HG03432 (cell line): ENCODE measurements around the gene PTPRCAP.
A peak's percentile ranks its signal among the peaks of the same experiment; 100 is the strongest.
"Not testable (repeated sequence)": the region's sequence is repeated elsewhere in the genome, so short reads cannot be mapped to it uniquely, and the experiment has no call there.

Experiments
- ATAC-seq: cut with Tn5 transposase; IDR thresholded peaks from one replicate; pipeline ENCODE4 v1.9.1; 2021; ENCODE audit warnings: mild to moderate bottlenecking, moderate library complexity; ENCODE audit not compliant: unreplicated experiment

The PTPRCAP gene

DNA sequence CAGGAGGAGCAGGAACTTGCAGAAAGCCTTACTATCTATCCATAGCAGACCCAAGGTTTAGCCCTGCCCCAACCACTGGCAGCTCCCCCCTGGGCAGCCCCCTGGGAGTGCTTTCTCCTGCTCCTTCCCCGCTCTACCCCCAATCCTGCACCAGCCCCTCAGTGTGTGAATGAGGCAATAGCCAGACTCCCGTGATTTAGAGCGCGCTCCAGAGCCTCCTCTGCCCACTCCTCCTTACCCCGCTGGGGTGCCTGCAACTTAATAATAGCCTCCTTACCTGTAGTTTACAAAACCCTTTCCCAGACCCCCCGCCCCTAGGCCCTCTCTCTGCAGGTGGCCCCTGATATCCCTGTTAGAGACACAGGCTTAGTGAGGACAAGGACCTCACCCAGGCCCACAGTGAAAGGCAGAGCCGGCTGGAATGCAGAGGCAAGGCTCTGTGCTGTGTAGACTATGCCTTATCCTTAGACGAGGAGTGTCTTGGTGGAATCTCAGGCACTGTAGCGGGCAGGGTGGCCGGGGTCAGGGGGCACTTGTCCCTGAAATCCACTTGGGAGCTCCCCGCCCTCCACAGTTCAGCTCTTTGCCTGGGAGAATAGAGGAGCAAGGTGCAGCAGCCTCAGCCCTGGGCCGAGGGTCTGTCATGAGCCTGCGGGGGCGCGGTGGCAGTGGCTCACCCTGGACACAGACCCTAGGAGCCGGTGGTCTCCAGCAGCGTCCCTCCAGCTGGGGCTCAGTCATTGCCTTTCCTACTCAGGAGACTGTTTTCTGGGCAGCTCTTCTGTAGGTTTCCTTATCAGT lies 26.3 kb downstream of the PTPRCAP start:
- no peak for ATAC-seq

DNA sequence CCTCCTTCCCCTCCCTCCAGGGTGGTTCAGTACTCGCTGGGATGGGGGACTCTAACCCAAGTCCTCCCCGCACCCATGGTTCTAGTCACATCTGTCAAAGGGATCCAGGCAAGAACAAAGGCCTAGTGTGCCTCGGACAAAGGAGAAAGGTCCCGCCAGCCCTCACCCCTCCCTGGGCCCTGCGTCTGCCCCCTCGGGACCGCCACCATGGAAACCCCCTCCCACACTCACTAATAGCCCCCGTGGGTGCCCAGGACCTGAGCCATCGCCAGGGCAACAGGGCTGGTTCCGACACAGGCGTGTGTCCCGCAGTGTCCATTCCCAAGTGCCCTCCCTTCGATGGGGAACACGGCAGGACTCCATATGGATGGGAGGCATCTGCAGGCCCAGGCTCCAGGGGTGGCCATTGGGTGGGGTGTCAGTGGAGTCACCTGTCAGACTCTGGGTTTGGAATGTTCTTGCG lies 27.1 kb downstream of the PTPRCAP start:
- ATAC-seq, result no peak

DNA sequence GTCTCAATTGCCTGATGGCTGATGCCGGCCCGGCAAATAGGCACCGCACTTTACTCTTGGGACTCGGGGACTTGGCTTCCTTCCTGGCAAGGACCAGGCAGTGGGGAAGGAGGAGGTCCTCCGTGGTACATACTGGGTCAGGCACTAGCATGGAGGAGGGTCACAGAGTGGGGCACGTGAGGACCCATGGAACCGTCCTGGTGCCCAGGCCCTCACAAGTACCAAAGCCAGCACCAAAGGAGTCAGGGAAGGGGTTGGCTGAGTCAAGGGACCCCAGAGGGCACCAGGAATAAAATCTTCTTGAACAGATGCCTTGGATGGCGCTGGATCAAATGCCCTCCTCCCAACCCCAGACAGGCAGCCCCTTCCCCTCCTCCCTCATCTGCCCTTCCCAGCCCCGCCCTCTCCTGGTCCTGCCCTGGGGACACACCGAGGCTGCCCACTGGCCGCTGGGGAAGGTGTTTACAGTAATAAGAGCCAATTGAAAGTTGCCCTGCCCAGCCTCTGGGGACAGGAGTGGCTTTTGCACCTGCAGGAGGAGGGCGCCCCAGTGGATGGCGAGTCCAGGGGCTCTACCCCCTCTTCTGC lies 27.6 kb downstream of the PTPRCAP start:
- no peak for ATAC-seq

DNA sequence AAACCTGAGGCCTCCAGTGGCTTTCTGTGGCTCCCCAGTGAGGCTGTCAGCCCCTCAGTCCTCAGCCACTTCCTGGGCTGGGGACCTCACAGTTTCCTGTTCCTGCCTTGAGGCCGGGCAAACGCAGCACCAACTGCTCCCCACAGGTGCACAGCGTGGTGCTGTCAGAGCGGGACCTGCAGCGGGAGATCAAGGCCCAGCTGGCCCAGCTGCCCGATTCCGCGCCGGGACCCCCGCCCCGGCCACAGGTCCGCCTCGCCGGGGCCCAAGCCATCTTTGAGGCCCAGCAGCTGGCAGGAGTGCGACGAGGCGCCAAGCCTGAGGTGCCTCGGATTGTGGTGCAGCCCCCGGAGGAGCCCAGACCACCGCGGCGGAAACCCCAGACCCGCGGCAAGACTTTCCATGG lies 28.2 kb downstream of the PTPRCAP start:
- ATAC-seq, result peak; percentile 47

DNA sequence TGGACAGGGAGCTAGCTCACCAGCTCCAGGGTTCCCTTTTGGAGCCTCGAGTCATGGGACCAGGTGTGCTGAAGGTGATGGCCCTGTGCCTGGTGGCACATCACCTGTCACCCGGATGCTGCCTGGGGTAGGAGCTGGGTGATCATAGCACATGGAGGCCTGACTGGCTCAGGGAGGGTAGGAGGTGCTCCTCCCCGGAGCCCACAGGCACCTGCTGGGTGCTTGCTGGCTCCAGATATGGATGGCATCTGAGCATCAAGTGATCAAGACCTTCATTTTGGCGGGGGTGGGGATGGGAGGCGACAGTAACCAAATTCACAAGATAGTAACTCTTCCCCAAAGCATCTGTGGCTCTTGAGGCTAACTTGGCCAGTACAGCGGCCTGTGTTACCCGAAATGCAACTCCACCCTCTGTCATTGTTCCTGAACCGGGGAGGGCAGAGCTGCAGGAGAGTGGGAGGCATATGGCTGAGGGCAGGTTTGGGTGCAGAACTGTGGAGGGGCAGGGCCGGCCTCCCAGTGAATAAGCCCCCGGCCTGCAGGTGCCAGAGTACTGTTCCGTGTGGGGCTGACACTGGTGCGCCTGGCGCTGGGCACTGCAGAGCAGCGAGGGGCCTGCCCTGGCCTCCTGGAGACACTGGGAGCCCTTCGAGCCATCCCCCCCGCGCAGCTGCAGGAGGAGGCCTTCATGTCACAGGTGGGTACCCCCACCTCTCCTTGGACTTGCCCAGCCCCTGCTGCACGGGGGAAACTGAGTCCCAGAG lies 28.9 kb downstream of the PTPRCAP start:
- peak; percentile 4 for ATAC-seq

DNA sequence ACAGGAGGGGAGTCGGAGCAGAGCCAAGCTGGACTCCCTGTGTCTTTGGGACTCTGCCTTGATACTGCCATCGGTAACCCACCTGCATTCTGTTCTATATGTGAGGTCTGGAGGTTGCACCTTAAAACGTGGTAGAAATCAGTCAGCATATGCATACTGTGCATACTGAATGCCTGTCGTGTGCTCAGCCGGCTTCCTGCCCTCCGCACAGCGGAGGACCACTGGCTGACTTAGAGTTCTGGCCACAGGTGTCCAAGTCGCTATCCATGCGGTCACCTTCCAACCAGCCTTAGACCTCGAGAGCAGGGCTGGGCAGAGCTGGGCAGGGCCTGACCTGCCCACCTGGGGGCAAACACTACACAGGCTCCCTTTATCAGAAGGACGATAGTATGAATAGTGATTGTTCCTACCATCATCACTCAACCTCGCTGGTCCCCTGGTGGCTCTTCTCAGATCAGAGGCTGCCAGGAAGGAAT lies 29.8 kb downstream of the PTPRCAP start:
- ATAC-seq, result no peak

DNA sequence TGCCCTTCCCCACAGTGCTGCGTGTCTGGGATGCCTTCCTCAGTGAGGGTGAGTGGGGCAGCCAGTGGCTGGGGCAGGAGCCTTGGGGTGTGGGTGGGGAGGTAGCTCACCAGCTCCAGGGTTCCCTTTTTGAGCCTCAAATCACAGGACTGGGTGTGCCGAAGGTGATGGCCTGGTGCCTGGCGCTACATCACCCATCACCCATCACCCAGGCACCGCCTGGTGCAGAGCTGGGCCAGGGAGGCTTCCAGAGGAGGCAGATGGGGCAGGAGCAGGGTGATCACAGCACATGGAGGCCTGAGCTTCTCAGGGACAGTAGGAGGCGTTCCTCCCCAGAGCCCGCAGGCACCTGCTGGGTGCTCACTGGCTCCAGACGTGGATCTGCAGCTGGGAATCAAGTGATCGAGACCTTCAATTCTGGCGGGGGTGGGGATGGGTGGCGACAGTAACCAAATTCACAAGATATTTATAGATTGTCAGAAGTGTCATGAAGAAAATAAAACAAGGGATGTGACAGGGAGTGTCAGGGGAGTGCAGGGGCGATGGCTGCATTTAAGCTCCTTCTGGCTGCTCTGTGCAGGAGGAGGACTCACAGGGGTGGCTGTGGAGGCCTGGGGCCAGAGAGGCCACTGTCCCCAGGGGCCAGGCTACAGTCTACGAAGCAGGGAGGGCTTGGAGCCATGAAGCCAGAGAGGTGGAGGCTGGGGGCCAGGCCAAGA lies 30.4 kb downstream of the PTPRCAP start:
- ATAC-seq, result no peak

DNA sequence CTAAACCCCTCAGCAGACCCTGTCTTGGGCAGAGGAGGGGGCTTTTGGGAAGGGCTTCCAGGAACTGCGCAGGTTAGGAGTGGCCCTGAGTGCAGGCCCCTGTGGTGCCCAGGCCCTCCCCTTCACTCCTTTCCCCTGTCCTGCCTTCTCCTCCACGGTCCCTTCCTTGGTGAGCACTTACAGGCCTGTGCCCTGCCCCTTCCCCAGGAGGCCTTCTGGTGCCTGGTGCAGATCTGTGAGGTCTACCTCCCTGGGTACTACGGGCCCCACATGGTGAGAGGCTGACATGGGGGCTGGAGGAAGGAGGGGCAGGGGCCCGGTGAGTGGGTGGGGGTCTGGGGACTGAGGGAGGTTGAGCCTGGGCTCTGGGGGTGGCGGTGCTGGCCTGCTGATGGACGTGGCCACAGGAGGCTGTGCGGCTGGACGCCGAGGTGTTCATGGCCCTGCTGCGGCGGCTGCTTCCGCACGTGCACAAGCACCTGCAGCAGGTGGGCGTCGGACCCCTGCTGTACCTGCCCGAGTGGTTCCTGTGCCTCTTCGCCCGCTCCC lies 31.0 kb downstream of the PTPRCAP start:
- ATAC-seq, result no peak

DNA sequence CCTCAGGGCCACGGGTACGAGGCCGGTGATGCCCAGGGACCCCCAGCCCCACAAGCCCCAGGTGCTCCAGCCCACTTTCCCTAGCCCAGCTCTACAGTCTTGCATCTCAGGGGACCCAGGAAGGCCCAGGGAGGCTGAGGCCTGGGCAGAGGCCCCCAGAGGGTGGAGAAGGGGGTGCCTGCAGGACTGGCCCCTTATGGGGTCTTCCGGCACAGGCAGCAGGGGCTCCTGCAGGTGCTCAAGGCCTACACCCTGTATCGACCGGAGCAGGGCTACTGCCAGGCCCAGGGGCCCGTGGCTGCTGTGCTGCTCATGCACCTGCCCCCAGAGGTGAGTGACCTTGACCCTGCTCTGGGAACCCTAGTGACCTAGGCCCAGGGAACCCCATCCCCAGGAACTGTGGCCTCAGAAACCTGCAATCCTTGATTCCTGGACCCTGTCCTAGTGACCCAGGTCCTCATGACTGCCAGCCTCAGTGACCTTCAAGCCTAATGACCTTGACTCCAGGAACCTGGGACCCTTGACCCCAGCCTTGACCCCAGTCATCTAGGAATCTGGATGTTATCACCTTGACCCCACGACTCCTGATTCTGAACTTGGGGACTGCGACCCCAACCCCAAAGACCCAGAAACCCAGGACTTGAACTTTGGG lies 31.7 kb downstream of the PTPRCAP start:
- ATAC-seq, result no peak

DNA sequence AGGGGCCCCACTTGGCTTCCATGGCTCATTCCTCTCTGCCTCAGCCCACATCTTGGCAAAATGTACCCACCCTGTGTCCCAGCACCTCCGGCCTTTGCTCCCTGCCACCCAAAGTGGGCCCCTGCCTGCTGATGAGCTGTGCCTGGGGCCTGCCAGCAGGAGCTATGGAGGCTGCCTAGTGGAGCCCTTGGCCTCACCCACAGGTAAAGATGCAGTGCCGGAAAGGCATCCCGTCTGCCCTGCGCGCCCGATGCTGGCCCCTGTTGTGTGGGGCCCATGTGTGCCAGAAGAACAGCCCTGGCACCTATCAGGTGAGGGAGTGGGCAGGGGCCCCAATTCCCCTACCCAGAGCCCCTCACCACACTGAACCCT lies 32.3 kb downstream of the PTPRCAP start:
- ATAC-seq, result no peak

DNA sequence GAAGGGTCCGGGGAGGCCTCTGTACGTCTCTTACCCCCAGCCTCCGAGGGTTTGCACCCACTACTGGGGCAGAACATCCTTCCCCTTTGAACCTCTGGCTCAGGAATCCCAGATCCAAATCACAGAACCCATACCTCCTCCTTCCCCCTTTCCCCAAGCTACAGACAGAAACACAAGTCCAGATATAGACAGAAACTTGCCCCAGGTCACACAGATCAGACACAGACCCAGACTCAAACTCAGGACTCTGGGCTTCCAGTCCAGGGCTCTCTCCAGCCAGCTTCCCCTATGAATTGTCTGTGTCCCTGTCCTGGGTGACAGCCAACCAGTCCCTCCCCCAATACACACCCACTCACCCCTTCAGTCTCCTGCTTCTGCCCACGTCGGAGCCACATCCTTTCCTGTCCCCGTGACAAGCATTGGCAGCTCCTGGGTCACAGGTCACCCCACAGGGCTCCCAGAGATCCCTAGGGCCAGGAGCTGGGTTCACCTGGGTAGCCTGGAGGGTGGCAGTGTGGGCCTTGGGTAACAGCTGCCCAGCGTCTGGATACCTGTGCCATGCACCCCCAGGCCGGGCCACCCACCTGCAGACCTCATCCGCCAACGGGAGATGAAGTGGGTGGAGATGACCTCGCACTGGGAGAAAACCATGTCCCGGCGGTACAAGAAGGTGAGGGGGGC lies 32.8 kb downstream of the PTPRCAP start:
- ATAC-seq, result no peak

DNA sequence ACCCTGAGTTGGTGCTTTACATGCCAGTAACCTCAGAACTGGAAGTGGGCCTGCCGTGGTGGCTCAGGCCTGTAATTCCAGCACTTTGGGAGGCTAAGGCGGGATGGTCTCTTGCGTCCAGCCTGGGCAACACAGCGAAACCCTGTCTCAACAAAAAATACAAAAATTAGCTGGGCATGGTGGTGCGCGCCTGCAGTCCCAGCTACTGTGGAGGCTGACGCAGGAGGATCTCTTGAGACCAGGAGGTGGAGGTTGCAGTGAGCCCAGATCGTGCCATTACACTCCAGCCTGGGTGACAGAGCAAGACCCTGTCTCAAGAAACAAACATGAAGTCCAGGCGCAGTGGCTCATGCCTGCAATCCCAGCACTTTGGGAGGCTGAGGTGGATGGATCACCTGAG lies 34.4 kb downstream of the PTPRCAP start:
- ATAC-seq, result not testable (repeated sequence)

DNA sequence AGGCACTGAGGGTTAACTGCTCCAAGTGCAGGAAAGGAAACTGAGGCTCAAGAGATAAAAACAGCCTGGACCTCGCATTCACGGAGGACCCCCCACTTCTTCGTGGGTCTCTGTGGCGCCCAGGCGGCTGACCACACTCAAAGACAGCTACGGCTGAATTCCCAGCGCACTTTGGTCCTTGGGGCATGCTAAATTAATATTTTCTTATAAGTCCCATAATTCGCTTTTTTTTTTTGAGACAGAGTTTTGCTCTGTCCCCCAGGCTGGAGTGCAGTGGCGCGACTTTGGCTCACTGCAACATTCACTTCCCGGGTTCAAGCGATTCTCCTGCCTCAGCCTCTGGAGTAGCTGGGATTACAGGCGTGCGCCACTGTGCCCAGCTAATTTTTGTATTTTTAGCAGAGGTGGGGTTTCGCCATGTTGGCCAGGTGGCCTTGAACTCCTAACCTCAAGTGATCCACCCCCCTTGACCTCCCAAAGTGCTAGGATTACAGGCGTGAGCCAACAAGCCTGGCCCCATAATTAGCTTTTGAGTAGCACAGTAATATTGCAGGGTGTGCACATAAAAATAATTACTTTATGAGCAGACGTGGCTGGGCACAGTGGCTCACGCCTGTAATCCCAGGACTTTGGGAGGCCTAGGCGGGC lies 35.2 kb downstream of the PTPRCAP start:
- ATAC-seq, result not testable (repeated sequence)

DNA sequence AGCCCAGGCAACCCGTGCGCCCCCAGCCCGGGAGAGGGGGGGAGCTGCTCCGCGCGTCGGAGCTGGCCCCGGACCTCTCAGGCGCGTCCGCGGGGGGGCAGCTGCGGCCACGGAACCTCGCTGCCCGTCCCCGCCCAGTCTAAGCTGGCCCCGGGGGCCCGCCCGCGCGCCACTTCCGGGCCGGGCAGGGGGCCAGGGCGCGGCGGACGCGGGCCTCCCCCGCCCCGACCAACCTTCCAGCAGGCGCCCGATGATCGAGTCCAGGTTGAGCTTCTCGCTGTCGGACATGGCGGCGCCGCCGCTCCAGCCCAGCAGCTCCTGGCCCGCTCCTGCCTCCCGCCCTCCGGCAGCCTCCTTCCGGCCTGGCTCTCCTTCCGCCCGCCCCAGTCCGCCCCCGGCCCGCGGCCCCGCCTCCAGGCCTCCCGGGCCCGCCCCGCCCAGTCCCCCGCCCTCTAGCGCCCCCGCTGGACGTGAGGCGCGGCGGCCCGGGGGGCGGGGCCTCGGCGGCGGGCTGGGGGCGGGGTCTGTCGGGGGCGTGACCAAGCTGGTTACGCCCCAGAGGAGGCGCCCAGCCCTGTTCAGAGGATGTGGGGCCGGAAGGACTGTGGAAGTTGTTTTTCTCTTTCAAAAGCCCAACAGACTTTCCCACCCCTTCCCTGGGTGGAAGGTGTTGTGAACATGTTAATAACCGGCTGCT lies 35.8 kb downstream of the PTPRCAP start, which contains the start of gene PPP1CA:
Gene PPP1CA (minus strand): TSS at position 364 of the 697 bp plus-strand sequence. CDS start 76 bp downstream, at position 288.
- ATAC-seq, result peak; percentile 69

DNA sequence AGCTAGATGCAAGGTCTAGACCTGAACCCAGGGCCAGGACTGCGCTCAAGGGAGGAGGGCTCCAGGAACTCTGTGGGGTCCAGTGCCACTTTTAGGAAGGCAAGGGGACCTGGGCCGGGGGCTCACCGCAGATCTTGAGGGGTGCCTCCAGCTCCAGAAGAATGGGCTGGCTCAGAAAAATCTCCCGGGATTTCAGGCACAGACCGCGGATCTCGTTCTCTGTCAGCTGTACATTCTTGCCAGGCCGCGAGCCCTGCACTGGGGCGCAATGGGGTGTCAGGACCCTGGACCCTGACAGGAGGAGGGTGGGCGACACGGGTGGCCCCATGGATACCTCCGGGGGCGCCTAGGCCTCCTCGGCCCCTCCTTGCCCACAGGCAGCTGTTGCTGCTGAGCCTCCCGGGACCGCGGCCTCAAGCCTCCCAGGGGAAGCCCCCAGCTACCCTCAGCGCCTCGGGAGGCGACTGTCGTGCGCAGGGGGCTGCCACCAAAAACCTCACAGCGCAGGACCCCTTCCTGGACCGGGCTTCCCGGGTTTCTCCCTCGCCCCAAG lies 36.5 kb downstream of the PTPRCAP start:
- ATAC-seq, result peak; percentile 23

DNA sequence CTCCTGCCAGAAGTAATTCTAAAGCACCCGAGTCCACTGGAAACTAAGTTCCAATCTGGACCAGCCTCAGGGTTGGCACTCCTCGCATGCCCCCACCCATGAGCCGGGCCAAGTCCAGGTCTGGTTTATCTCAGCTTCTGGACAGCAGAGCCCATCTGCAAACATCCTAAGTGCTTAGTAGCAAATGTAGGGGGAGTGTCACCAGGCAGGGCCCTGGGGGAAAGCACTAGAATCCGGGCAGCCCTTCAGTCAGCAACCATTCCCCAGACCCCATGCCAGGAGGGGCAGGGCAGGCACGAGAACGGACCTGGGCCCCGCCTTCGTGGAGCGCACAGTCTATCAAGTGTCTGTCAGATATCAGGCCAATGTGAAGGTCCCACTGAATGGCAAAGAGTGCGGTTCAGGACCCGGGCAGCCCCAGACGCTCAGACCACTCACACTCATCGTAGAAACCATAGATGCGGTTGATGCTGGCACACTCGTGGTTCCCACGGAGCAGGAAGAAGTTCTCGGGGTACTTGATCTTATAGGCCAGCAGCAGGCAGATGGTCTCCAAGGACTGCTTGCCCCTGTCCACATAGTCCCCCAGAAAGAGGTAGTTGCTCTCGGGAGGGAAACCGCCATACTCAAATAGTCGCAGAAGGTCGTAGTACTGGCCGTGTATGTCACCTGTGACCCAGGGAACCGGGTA lies 37.1 kb downstream of the PTPRCAP start:
- no peak for ATAC-seq
